HEK293 (cell line): ENCODE results near the gene PKD2.

Experiments used
- CTCF ChIA-PET: fragments of 350-600 bp; formaldehyde crosslinking; extraction: SDS; loops from one replicate; lab custom pipeline; 2021; ENCODE audit warnings: antibody characterized with exemption; lab: Yijun Ruan, JAX
- POLR2A ChIA-PET: fragments of 300-600 bp; formaldehyde crosslinking; extraction: SDS; loops from one replicate; lab custom pipeline; 2020; ENCODE audit warnings: antibody characterized with exemption, inconsistent platforms; lab: Yijun Ruan, JAX
- H3K27ac ChIP-seq: fragments of 200-500 bp; sonication (Bioruptor generic); 2 replicates; pipeline ENCODE4 v1.5.1; 2014; ENCODE audit warnings: low read depth, low read length, control low read depth, inconsistent platforms; ENCODE audit errors: extremely low read depth
- H3K36me3 ChIP-seq, 2 experiments: fragments of 200-500 bp in 1 of 2; sonication (Bioruptor generic) in 1 of 2; 1 replicate in 1 of 2; 2 replicates in 1 of 2; pipeline ENCODE4 v1.5.1; 2014 to 2017; ENCODE audit warnings: inconsistent platforms in 2 of 2, low read length in 2 of 2; ENCODE audit not compliant: control insufficient read depth in 2 of 2, insufficient read depth in 1 of 2
- H3K4me1 ChIP-seq: fragments of 200-500 bp; sonication (Bioruptor generic); 2 replicates; pipeline ENCODE4 v1.5.1; 2014; ENCODE audit warnings: mild to moderate bottlenecking, low read length, inconsistent platforms; ENCODE audit not compliant: control insufficient read depth, insufficient read depth
- H3K4me3 ChIP-seq: 2 replicates; pipeline ENCODE4 v1.5.1; 2011; ENCODE audit warnings: low read depth, mild to moderate bottlenecking, control low read depth, low read length, moderate library complexity
- H3K9me3 ChIP-seq: fragments of 200-500 bp; sonication (Bioruptor generic); 2 replicates; pipeline ENCODE4 v1.5.1; 2014; ENCODE audit warnings: low read depth, low read length, inconsistent platforms; ENCODE audit not compliant: control insufficient read depth, insufficient read depth
- EGR2 ChIP-seq: fragments of 450-650 bp; formaldehyde crosslinking; IDR thresholded peaks from 2 replicates; pipeline ENCODE4 v1.5.1; 2016; ENCODE audit warnings: low read depth, missing biosample characterization, missing genetic modification characterization
- GFI1B ChIP-seq: fragments of 450-650 bp; formaldehyde crosslinking; IDR thresholded peaks from 2 replicates; pipeline ENCODE4 v1.5.1; 2016; ENCODE audit warnings: missing biosample characterization, missing genetic modification characterization
- HOXA7 ChIP-seq: sonication (generic); formaldehyde crosslinking; IDR thresholded peaks from 2 replicates; pipeline ENCODE4 v1.8.1; 2022; ENCODE audit warnings: missing genetic modification reagents, borderline replicate concordance
- IKZF3 ChIP-seq: fragments of 450-650 bp; IDR thresholded peaks from 2 replicates; pipeline ENCODE4 v1.5.0; 2018; ENCODE audit warnings: missing biosample characterization, mild to moderate bottlenecking, missing genetic modification characterization, moderate library complexity
- INSM2 ChIP-seq: fragments of 450-650 bp; formaldehyde crosslinking; IDR thresholded peaks from 2 replicates; pipeline ENCODE4 v1.5.1; 2016; ENCODE audit warnings: missing biosample characterization, missing genetic modification characterization
- KLF9 ChIP-seq: fragments of 450-650 bp; formaldehyde crosslinking; IDR thresholded peaks from 2 replicates; pipeline ENCODE4 v1.5.1; 2016; ENCODE audit warnings: missing biosample characterization, missing genetic modification characterization, low read depth
- PRDM1 ChIP-seq: fragments of 450-650 bp; formaldehyde crosslinking; IDR thresholded peaks from 2 replicates; pipeline ENCODE4; 2016; ENCODE audit warnings: missing biosample characterization, missing genetic modification characterization
- TSHZ1 ChIP-seq: fragments of 450-650 bp; formaldehyde crosslinking; IDR thresholded peaks from 2 replicates; pipeline ENCODE4 v1.5.1; 2016; ENCODE audit warnings: missing biosample characterization, missing genetic modification characterization, borderline replicate concordance
- ZFP37 ChIP-seq: fragments of 450-650 bp; formaldehyde crosslinking; IDR thresholded peaks from 2 replicates; pipeline ENCODE4 v1.5.1; 2016; ENCODE audit warnings: missing biosample characterization, missing genetic modification characterization
- ZNF19 ChIP-seq: fragments of 450-650 bp; formaldehyde crosslinking; IDR thresholded peaks from 2 replicates; pipeline ENCODE4; 2016; ENCODE audit warnings: missing biosample characterization, missing genetic modification characterization, low read depth
- ZNF311 ChIP-seq: fragments of 450-650 bp; formaldehyde crosslinking; IDR thresholded peaks from 2 replicates; pipeline ENCODE4 v1.5.1; 2017; ENCODE audit warnings: missing biosample characterization, missing genetic modification characterization, borderline replicate concordance
- ZNF394 ChIP-seq: fragments of 450-650 bp; formaldehyde crosslinking; IDR thresholded peaks from 2 replicates; pipeline ENCODE4 v1.5.1; 2016; ENCODE audit warnings: missing biosample characterization, missing genetic modification characterization, mild to moderate bottlenecking, moderate library complexity, borderline replicate concordance
- ZNF416 ChIP-seq: fragments of 450-650 bp; formaldehyde crosslinking; IDR thresholded peaks from 2 replicates; pipeline ENCODE4 v1.5.1; 2016; ENCODE audit warnings: missing biosample characterization, missing genetic modification characterization
- ZNF555 ChIP-seq: fragments of 450-650 bp; formaldehyde crosslinking; conservative IDR thresholded peaks from 2 replicates; pipeline ENCODE4 v1.5.1; 2017; ENCODE audit warnings: missing biosample characterization, mild to moderate bottlenecking, missing genetic modification characterization, inconsistent platforms
- ZNF558 ChIP-seq: fragments of 450-650 bp; formaldehyde crosslinking; IDR thresholded peaks from 2 replicates; pipeline ENCODE4 v1.5.1; 2016; ENCODE audit warnings: missing biosample characterization, missing genetic modification characterization
- ZNF768 ChIP-seq: fragments of 450-650 bp; formaldehyde crosslinking; IDR thresholded peaks from 2 replicates; pipeline ENCODE4 v1.5.1; 2018; ENCODE audit warnings: missing biosample characterization, mild to moderate bottlenecking, missing genetic modification characterization
- ZNF791 ChIP-seq: fragments of 450-650 bp; formaldehyde crosslinking; IDR thresholded peaks from 2 replicates; pipeline ENCODE4 v1.5.1; 2016; ENCODE audit warnings: missing biosample characterization, missing genetic modification characterization
- TF ChIP-seq, protein P1 (sequence below): fragments of 450-650 bp; IDR thresholded peaks from 2 replicates; pipeline ENCODE4 v1.5.1; 2018; ENCODE audit warnings: missing biosample characterization, mild to moderate bottlenecking, missing genetic modification characterization
- TF ChIP-seq, protein P2 (sequence below): fragments of 450-650 bp; formaldehyde crosslinking; IDR thresholded peaks from 2 replicates; pipeline ENCODE4; 2016; ENCODE audit warnings: missing biosample characterization, missing genetic modification characterization

PKD2 gene

GRCh38 chr4:88043586-88044340 is 36.3 kb downstream of the PKD2 start:
- peaks cover 28 to 99% of the 10 kb centered on the region in 2 experiments for H3K36me3 ChIP-seq
- TF ChIP-seq ZNF555 (tag by site-specific recombination) (no peak), GFI1B (tag by site-specific recombination) (no peak), INSM2 (no peak), IKZF3 (tag by site-specific recombination) (no peak), ZNF791 (tag by site-specific recombination) (no peak), ZNF768 (tag by site-specific recombination) (no peak), PRDM1 (tag by site-specific recombination) (no peak), ZFP37 (tag by site-specific recombination) (no peak)
- no peaks in the 10 kb centered on the region for H3K9me3 ChIP-seq
- no peaks in the 10 kb centered on the region for H3K4me1 ChIP-seq
- POLR2A ChIA-PET = no interaction called here
- no peak overlapping the region for H3K27ac ChIP-seq
- no peak overlapping the region for H3K4me3 ChIP-seq
- CTCF ChIA-PET = no interaction called here

- CTCF ChIA-PET = interaction anchor here (0.6 kb wide), 1 partner anchor 39 kb away, joined by 5 read pairs; no protein-coding TSS in a partner anchor
- H3K4me3 ChIP-seq = no peak overlapping the region
- no peak overlapping the region for H3K27ac ChIP-seq
- H3K9me3 ChIP-seq = no peaks in the 10 kb centered on the region
- TF ChIP-seq TSHZ1 (tag by site-specific recombination) (no peak), ZNF311 (tag by site-specific recombination) (no peak), ZNF558 (tag by site-specific recombination) (no peak), EGR2 (tag by site-specific recombination) (no peak), KLF9 (no peak), ZNF394 (tag by site-specific recombination) (no peak), HOXA7 (CRISPR knock-in tag) (no peak), ZNF19 (tag by site-specific recombination) (no peak), ZNF416 (no peak)
- TF ChIP-seq, protein P1, sequence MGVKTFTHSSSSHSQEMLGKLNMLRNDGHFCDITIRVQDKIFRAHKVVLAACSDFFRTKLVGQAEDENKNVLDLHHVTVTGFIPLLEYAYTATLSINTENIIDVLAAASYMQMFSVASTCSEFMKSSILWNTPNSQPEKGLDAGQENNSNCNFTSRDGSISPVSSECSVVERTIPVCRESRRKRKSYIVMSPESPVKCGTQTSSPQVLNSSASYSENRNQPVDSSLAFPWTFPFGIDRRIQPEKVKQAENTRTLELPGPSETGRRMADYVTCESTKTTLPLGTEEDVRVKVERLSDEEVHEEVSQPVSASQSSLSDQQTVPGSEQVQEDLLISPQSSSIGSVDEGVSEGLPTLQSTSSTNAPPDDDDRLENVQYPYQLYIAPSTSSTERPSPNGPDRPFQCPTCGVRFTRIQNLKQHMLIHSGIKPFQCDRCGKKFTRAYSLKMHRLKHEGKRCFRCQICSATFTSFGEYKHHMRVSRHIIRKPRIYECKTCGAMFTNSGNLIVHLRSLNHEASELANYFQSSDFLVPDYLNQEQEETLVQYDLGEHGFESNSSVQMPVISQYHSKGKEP (tag by site-specific recombination) = no peak
- TF ChIP-seq, protein P2, sequence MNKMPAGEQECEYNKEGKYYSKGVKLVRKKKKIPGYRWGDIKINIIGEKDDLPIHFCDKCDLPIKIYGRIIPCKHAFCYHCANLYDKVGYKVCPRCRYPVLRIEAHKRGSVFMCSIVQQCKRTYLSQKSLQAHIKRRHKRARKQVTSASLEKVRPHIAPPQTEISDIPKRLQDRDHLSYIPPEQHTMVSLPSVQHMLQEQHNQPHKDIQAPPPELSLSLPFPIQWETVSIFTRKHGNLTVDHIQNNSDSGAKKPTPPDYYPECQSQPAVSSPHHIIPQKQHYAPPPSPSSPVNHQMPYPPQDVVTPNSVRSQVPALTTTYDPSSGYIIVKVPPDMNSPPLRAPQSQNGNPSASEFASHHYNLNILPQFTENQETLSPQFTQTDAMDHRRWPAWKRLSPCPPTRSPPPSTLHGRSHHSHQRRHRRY (tag by site-specific recombination) = no peak
- peaks cover 20 to 94% of the 10 kb centered on the region in 2 experiments for H3K36me3 ChIP-seq
- no peaks in the 10 kb centered on the region for H3K4me1 ChIP-seq
- POLR2A ChIA-PET = no interaction called here
These were observed 37.6 kb downstream of the PKD2 start for GRCh38 chr4:88045021-88045420.
